Stimulated activated CD4-positive, alpha-beta T cell treated with anti-CD3 and anti-CD28 coated beads, Interleukin-4, amount 100 ng/mL, for 24 hours (primary cell): ENCODE data around the gene ITSN1.
"Not testable (repeated sequence)": the region's sequence is repeated elsewhere in the genome, so short reads cannot be mapped to it uniquely, and the experiment has no call there.

Experiments used
- DNase-seq: peaks from one replicate; pipeline ENCODE4 v3.0.0-alpha.2; 2020

Gene ITSN1

GRCh38 chr21:33775100-33775828 is 133.0 kb downstream of the ITSN1 start:
- DNase-seq: no peak

- no peak for DNase-seq
Measured at GRCh38 chr21:33780631-33781030, 138.3 kb downstream of the ITSN1 start.

GRCh38 chr21:33781121-33781520 is 138.8 kb downstream of the ITSN1 start:
- no peak for DNase-seq

- no peak for DNase-seq
Measured at GRCh38 chr21:33783187-33783979, 141.1 kb downstream of the ITSN1 start.

GRCh38 chr21:33787431-33787830 is 145.1 kb downstream of the ITSN1 start:
- DNase-seq: no peak

- not testable (repeated sequence) for DNase-seq
Measured at GRCh38 chr21:33788438-33788837, 146.1 kb downstream of the ITSN1 start.

GRCh38 chr21:33789697-33790096 is 147.4 kb downstream of the ITSN1 start:
- no peak for DNase-seq

GRCh38 chr21:33791073-33791472 is 148.8 kb downstream of the ITSN1 start:
- DNase-seq: no peak

- DNase-seq: no peak
Measured at GRCh38 chr21:33794596-33794995, 152.3 kb downstream of the ITSN1 start.

GRCh38 chr21:33797565-33797964 is 155.3 kb downstream of the ITSN1 start:
- DNase-seq: no peak

- no peak for DNase-seq
Measured at GRCh38 chr21:33799378-33800090, 157.2 kb downstream of the ITSN1 start.

GRCh38 chr21:33800753-33801423 is 158.6 kb downstream of the ITSN1 start:
- DNase-seq: no peak

GRCh38 chr21:33801424-33802405 is 159.4 kb downstream of the ITSN1 start:
- DNase-seq: no peak

GRCh38 chr21:33802481-33802880 is 160.2 kb downstream of the ITSN1 start:
- no peak for DNase-seq

- DNase-seq: no peak
Measured at GRCh38 chr21:33808715-33809367, 166.5 kb downstream of the ITSN1 start.

- DNase-seq: no peak
Measured at GRCh38 chr21:33810766-33811165, 168.5 kb downstream of the ITSN1 start.

- no peak for DNase-seq
Measured at GRCh38 chr21:33811167-33812010, 169.1 kb downstream of the ITSN1 start.

GRCh38 chr21:33813832-33814365 is 171.6 kb downstream of the ITSN1 start:
- DNase-seq: no peak

GRCh38 chr21:33815143-33815707 is 172.9 kb downstream of the ITSN1 start:
- DNase-seq: no peak

- no peak for DNase-seq
Measured at GRCh38 chr21:33816174-33816573, 173.9 kb downstream of the ITSN1 start.
